ENCODE data around the gene TSPYL1.

- TF ChIP-seq SP1 (IDR thresholded peaks at IDR 0.05; ENCODE audit: low read depth, low read length) (no peak), EZH2 (IDR thresholded peaks at IDR 0.05; ENCODE audit: low read depth, low read length, severe bottlenecking) (no peak), NRF1 (IDR thresholded peaks at IDR 0.05; ENCODE audit: low read depth, low read length) (no peak), CTCF (IDR thresholded peaks at IDR 0.05; ENCODE audit: control extremely low read depth in 1 of 3, insufficient read depth in 1 of 3, low read depth in 1 of 3, low read length in 3 of 3) (no peak)
Measured at GRCh38 chr6:116314218-116314617, 34.5 kb upstream of the TSPYL1 start.

Data from H1 (cell line).